ENCODE results near the gene WAPL. TPM values are rescaled to one million over a fixed set of nuclear protein-coding genes. Genes with fewer than 3 reads are reported as not detected.

Gene WAPL
- total RNA-seq, 3 donors from 2014 or later: 39.8 to 65.0 (median 49.5) TPM

DNA sequence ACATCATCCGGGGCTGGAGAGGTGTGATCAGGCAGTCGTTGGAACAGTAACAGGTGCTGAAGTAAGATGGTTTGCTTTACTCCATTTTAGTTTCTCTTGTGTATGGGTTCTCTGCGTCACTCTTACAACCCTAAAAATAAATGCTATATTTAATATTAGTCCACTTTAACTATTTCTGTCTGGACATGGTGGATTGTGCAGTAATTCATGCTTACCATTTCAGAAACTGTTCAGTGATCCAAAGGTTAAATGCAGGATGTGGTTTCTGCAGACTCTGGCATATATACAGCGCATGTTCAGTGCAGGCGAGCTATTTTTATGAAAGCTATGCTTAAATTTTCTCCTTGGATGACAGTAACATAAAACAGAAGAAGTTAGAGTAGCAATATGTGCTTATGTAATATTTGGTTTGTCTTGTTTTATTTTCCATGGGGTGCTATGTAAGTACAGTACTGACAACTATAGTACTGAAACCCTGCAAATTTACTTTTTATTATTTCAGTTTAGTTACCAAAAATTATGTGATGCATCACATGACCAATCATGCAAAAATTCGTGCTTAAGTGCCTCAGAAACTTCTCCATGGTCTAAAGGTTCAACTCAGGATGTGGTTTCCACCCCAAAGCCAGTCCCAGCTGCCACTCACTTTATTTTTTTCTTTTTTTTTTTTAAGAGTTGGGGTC, 108.4 kb downstream of the WAPL start:
- H3K27ac ChIP-seq: no peak overlapping the region
- no peaks in the 10 kb centered on the region for H3K36me3 ChIP-seq
- H3K4me3 ChIP-seq: no peak overlapping the region
- no peaks in the 10 kb centered on the region for H3K4me1 ChIP-seq
- intact Hi-C loops (cut with DNase I; ENCODE audit: low total_unique reads): no loop called here
- TF ChIP-seq POLR2AphosphoS5 (IDR thresholded peaks at IDR 0.05) (no peak), POLR2A (IDR thresholded peaks at IDR 0.05) (no peak)
- TF ChIP-seq, protein P1, sequence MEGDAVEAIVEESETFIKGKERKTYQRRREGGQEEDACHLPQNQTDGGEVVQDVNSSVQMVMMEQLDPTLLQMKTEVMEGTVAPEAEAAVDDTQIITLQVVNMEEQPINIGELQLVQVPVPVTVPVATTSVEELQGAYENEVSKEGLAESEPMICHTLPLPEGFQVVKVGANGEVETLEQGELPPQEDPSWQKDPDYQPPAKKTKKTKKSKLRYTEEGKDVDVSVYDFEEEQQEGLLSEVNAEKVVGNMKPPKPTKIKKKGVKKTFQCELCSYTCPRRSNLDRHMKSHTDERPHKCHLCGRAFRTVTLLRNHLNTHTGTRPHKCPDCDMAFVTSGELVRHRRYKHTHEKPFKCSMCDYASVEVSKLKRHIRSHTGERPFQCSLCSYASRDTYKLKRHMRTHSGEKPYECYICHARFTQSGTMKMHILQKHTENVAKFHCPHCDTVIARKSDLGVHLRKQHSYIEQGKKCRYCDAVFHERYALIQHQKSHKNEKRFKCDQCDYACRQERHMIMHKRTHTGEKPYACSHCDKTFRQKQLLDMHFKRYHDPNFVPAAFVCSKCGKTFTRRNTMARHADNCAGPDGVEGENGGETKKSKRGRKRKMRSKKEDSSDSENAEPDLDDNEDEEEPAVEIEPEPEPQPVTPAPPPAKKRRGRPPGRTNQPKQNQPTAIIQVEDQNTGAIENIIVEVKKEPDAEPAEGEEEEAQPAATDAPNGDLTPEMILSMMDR (IDR thresholded peaks at IDR 0.05): no peak
- H3K27me3 ChIP-seq: no peaks in the 10 kb centered on the region
- DNase-seq (ENCODE audit: low spot score in 2 of 2): no peak
- H3K9me3 ChIP-seq: no peaks in the 10 kb centered on the region

DNA sequence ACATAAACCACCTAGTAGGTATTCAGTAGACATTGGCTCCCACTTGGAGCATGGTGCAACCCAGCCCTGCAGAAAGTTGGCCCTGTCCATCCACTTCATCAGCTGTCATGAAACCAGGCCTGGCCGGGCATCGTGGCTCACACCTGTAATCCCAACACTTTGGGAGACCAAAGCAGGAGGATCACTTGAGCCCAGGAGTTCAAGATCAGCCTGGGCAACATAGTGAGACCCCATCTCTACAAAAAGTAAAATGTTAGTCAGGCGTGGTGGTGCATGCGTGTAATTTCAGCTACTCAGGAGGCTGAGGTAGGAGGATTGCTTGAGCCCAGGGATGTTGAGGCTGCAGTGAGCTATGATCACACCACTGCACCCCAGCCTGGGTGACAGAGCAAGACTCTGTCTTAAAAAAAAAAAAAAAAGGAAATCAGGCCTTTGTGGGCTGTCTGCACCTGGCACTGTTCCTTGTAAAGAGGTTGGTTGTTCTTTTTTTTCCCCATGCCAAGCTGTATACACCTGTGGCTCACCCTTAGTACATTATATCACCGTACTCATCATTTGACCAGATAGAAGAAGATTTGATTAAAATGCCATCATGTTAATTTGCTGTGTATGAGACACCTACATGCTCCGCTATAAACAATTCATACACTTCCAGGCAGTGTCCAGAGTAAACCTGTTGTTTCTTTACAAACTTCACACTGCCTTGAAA, 109.6 kb downstream of the WAPL start:
- Histone ChIP-seq H3K4me3 (no peak overlapping the region), H3K27ac (no peak overlapping the region), H3K4me1 (no peaks in the 10 kb centered on the region), H3K36me3 (no peaks in the 10 kb centered on the region), H3K9me3 (no peaks in the 10 kb centered on the region), H3K27me3 (no peaks in the 10 kb centered on the region)
- intact Hi-C loops (cut with DNase I; ENCODE audit: low total_unique reads): no loop called here
- DNase-seq (ENCODE audit: low spot score in 2 of 2): no peak
- TF ChIP-seq POLR2AphosphoS5 (IDR thresholded peaks at IDR 0.05) (no peak), POLR2A (IDR thresholded peaks at IDR 0.05) (no peak)
- TF ChIP-seq, protein P1 (IDR thresholded peaks at IDR 0.05): no peak

DNA sequence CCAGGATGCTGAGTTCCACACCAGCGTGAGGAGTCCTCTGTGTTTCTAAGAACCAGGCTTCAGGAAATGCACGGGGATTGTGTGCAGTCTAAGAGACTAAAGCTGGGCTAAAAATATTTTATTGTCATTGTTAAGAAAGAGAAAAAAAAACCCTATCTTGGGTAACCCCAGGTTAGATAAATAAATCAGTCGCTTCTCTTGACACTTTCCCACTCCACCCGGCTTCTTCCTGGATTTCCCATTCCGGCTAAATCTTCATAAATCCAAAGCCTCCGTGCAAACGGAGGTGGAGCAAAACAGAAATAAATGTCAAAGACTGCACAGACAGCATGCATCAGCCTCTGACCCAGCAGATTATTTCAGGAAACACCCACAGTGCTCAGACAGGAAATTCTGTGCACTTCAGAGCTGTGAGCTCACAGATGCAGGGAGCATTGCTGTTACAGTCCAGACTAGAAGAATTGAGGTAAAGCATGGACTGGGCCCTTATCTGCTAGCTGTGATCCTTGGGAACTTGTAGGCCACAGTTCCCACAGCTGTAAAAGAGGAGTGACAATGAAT, 110.2 kb downstream of the WAPL start:
- Histone ChIP-seq H3K9me3 (no peaks in the 10 kb centered on the region), H3K36me3 (no peaks in the 10 kb centered on the region), H3K27me3 (no peaks in the 10 kb centered on the region), H3K4me3 (no peak overlapping the region), H3K4me1 (no peaks in the 10 kb centered on the region), H3K27ac (no peak overlapping the region)
- intact Hi-C loops (cut with DNase I; ENCODE audit: low total_unique reads): no loop called here
- DNase-seq (ENCODE audit: low spot score in 2 of 2): no peak
- TF ChIP-seq POLR2AphosphoS5 (IDR thresholded peaks at IDR 0.05): no peak
- TF ChIP-seq POLR2A (IDR thresholded peaks at IDR 0.05): no peak
- TF ChIP-seq, protein P1 (IDR thresholded peaks at IDR 0.05): no peak

DNA sequence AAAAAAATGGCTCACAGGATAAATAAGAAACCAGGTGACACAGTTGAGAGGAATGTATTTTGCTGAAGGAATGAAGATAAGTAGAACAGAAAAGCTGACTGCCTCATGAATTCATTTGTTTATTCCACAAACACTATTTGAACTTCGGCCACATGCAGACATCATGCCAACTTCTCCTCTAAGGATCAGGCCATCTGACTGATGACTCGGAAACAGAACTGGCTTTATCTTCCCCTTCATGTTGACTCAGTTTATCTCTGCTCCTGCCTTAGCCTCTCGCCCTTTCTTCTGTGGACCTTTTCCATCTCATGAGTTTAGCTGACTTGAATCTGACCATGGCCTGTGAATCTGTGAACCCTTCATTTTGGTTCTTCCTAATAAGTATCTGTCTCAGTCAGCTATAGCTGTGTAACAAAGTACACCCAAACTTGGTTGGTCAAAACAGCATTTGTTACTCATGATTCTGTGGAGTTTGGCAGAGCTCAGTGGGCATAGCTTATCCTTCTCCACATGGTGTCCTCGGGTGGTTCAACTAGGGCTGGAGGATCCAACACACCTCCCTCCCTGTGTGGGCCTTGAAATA, 111.0 kb downstream of the WAPL start:
- Histone ChIP-seq H3K36me3 (no peaks in the 10 kb centered on the region), H3K4me3 (no peak overlapping the region), H3K27me3 (no peaks in the 10 kb centered on the region), H3K27ac (no peak overlapping the region), H3K4me1 (no peaks in the 10 kb centered on the region), H3K9me3 (no peaks in the 10 kb centered on the region)
- TF ChIP-seq, protein P1 (IDR thresholded peaks at IDR 0.05): no peak
- TF ChIP-seq POLR2A (IDR thresholded peaks at IDR 0.05) (no peak), POLR2AphosphoS5 (IDR thresholded peaks at IDR 0.05) (no peak)
- intact Hi-C loops (cut with DNase I; ENCODE audit: low total_unique reads): no loop called here
- DNase-seq (ENCODE audit: low spot score in 2 of 2): no peak

DNA sequence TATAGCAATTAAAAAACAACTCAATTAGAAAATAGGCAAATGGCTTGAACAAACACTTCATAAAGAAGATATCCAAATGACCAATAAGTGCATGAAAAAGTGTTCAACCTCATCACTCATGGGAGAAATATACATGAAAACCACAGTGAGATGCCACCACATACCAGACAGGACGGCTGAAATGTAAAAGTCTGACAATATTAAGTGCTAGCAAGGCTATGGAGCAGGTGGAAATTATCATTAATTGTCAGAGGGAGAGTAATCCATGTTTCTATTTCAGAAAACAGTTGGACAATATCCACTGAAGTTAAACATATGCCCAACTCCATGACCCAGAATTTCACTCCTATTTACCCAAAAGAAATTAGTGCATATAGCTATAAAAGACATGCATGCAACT, 112.4 kb downstream of the WAPL start:
- H3K4me3 ChIP-seq: no peak overlapping the region
- no peaks in the 10 kb centered on the region for H3K9me3 ChIP-seq
- no peaks in the 10 kb centered on the region for H3K36me3 ChIP-seq
- no peaks in the 10 kb centered on the region for H3K27me3 ChIP-seq
- intact Hi-C loops (cut with DNase I; ENCODE audit: low total_unique reads): loop anchor here (10.0 kb wide), 1 partner anchor 176 kb away; no protein-coding TSS in a partner anchor
- H3K27ac ChIP-seq: no peak overlapping the region
- no peaks in the 10 kb centered on the region for H3K4me1 ChIP-seq
- no peak for DNase-seq (ENCODE audit: low spot score in 2 of 2)
- no peak for TF ChIP-seq POLR2AphosphoS5 (IDR thresholded peaks at IDR 0.05)
- TF ChIP-seq POLR2A (IDR thresholded peaks at IDR 0.05): no peak
- TF ChIP-seq, protein P1 (IDR thresholded peaks at IDR 0.05): no peak

All from breast epithelium (tissue), 4 donors.